IMR-90 (cell line): Measurements from ENCODE around the gene TEKT5.
"Not testable (repeated sequence)": the region's sequence is repeated elsewhere in the genome, so short reads cannot be mapped to it uniquely, and the experiment has no call there.

Source experiments
- BHLHE40 ChIP-seq: fragments of 150-350 bp; IDR thresholded peaks from 2 replicates; pipeline ENCODE4 v1.6.1; 2016; ENCODE audit warnings: mild to moderate bottlenecking, low read depth, low read length
- CEBPB ChIP-seq: IDR thresholded peaks from 2 replicates; pipeline ENCODE4 v1.6.1; 2012; ENCODE audit warnings: low read depth, low read length, improper control_type of control experiment
- CHD1 ChIP-seq: IDR thresholded peaks from 2 replicates; pipeline ENCODE4 v1.6.1; 2012; ENCODE audit warnings: low read depth, low read length, improper control_type of control experiment
- ELK1 ChIP-seq: fragments of 150-350 bp; IDR thresholded peaks from 2 replicates; pipeline ENCODE4 v1.6.1; 2016; ENCODE audit warnings: low read depth, mild to moderate bottlenecking, low read length, moderate library complexity, borderline replicate concordance
- FOS ChIP-seq: fragments of 150-350 bp; IDR thresholded peaks from 2 replicates; pipeline ENCODE4 v1.6.1; 2016; ENCODE audit warnings: low read depth, low read length
- MAFK ChIP-seq: IDR thresholded peaks from 2 replicates; pipeline ENCODE4 v1.6.1; 2012; ENCODE audit warnings: low read depth, low read length, improper control_type of control experiment
- NFE2L2 ChIP-seq: fragments of 150-350 bp; IDR thresholded peaks from 2 replicates; pipeline ENCODE4 v1.6.1; 2016; ENCODE audit warnings: low read depth, mild to moderate bottlenecking, low read length
- POLR2A ChIP-seq: IDR thresholded peaks from 2 replicates; pipeline ENCODE4 v1.6.1; 2012; ENCODE audit warnings: mild to moderate bottlenecking, low read depth, low read length
- RAD21 ChIP-seq: IDR thresholded peaks from 2 replicates; pipeline ENCODE4 v1.6.1; 2012; ENCODE audit warnings: low read length, improper control_type of control experiment
- RFX5 ChIP-seq: IDR thresholded peaks from 2 replicates; pipeline ENCODE4 v1.8.0; 2012; ENCODE audit warnings: low read depth, mild to moderate bottlenecking, low read length, moderate library complexity
- SMC3 ChIP-seq: fragments of 150-350 bp; IDR thresholded peaks from 2 replicates; pipeline ENCODE4 v1.6.1; 2016; ENCODE audit warnings: low read depth, mild to moderate bottlenecking, antibody characterized with exemption, low read length, moderate library complexity
- USF2 ChIP-seq: fragments of 150-350 bp; IDR thresholded peaks from 2 replicates; pipeline ENCODE4 v1.6.1; 2017; ENCODE audit warnings: mild to moderate bottlenecking, antibody characterized with exemption, low read length, low read depth
- TF ChIP-seq, protein P1 (sequence below): conservative IDR thresholded peaks from 2 replicates; pipeline ENCODE4 v1.5.1; 2012; ENCODE audit warnings: mild to moderate bottlenecking, low read depth, low read length, improper control_type of control experiment

DNA sequence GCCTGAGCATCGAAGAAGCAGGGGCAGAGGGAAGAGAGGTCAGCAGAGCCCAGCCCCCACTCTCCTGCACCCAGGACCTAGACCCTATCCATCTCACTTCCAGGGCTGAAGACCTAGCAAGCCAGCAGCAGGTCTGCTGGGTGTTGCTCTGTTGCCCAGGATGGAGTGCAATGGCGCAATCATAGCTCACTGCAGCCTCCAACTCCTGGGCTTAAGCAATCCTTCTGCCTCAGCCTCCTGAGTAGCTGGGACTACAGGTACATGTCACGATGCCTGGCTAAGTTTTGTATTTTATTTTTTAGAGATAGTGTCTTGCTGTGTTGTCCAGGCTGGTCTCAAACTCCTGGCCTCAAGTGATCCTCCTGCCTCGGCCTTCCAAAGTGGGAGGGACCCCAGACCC lies 61.3 kb downstream of the TEKT5 start:
- TF ChIP-seq, protein P1, sequence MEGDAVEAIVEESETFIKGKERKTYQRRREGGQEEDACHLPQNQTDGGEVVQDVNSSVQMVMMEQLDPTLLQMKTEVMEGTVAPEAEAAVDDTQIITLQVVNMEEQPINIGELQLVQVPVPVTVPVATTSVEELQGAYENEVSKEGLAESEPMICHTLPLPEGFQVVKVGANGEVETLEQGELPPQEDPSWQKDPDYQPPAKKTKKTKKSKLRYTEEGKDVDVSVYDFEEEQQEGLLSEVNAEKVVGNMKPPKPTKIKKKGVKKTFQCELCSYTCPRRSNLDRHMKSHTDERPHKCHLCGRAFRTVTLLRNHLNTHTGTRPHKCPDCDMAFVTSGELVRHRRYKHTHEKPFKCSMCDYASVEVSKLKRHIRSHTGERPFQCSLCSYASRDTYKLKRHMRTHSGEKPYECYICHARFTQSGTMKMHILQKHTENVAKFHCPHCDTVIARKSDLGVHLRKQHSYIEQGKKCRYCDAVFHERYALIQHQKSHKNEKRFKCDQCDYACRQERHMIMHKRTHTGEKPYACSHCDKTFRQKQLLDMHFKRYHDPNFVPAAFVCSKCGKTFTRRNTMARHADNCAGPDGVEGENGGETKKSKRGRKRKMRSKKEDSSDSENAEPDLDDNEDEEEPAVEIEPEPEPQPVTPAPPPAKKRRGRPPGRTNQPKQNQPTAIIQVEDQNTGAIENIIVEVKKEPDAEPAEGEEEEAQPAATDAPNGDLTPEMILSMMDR: not testable (repeated sequence)
- not testable (repeated sequence) for TF ChIP-seq POLR2A, CEBPB, USF2, NFE2L2, BHLHE40, MAFK, RAD21, FOS, SMC3, RFX5, CHD1, ELK1
